Measurements from ENCODE around the gene SOCS1. TPM values are rescaled to one million over a fixed set of nuclear protein-coding genes. Genes with fewer than 3 reads are reported as not detected.

The SOCS1 gene
- total RNA-seq, 1 donor from 2014 or later = 1.6 TPM

- Histone ChIP-seq H3K9ac (no peak overlapping the region), H3K4me1 (peaks cover 5% of the 10 kb centered on the region), H2AFZ (replicated peaks) (no peak overlapping the region), H3K4me3 (no peak overlapping the region), H3K79me2 (ENCODE audit: low read depth) (no peaks in the 10 kb centered on the region), H3K4me2 (no peak overlapping the region), H3K27ac (no peak overlapping the region), H3K9me3 (ENCODE audit: low read depth) (no peaks in the 10 kb centered on the region), H3K27me3 (no peaks in the 10 kb centered on the region), H4K20me1 (ENCODE audit: low read depth) (no peaks in the 10 kb centered on the region), H3K36me3 (no peaks in the 10 kb centered on the region), H3F3A (ENCODE audit: low read depth) (no peaks in the 10 kb centered on the region)
- no peak for DNase-seq (ENCODE audit: low spot score)
- peaks cover 5% of the 10 kb centered on the region for H3K27me3 Mint-ChIP-seq (ENCODE audit: insufficient read depth, low read depth)
- H3K36me3 Mint-ChIP-seq = no peaks in the 10 kb centered on the region
- no peaks in the 10 kb centered on the region for H3K9me3 Mint-ChIP-seq
- no peak for TF ChIP-seq EZH2phosphoT487 (IDR thresholded peaks at IDR 0.05)
- TF ChIP-seq, protein P1, sequence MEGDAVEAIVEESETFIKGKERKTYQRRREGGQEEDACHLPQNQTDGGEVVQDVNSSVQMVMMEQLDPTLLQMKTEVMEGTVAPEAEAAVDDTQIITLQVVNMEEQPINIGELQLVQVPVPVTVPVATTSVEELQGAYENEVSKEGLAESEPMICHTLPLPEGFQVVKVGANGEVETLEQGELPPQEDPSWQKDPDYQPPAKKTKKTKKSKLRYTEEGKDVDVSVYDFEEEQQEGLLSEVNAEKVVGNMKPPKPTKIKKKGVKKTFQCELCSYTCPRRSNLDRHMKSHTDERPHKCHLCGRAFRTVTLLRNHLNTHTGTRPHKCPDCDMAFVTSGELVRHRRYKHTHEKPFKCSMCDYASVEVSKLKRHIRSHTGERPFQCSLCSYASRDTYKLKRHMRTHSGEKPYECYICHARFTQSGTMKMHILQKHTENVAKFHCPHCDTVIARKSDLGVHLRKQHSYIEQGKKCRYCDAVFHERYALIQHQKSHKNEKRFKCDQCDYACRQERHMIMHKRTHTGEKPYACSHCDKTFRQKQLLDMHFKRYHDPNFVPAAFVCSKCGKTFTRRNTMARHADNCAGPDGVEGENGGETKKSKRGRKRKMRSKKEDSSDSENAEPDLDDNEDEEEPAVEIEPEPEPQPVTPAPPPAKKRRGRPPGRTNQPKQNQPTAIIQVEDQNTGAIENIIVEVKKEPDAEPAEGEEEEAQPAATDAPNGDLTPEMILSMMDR (IDR thresholded peaks at IDR 0.05) = no peak
- no peak overlapping the region for H3K4me3 Mint-ChIP-seq
- H3K4me1 Mint-ChIP-seq = peaks cover 8% of the 10 kb centered on the region
- H3K27ac Mint-ChIP-seq = no peak overlapping the region
Observed at GRCh38 chr16:11207646-11208045, 48.4 kb downstream of the SOCS1 start.

DNA sequence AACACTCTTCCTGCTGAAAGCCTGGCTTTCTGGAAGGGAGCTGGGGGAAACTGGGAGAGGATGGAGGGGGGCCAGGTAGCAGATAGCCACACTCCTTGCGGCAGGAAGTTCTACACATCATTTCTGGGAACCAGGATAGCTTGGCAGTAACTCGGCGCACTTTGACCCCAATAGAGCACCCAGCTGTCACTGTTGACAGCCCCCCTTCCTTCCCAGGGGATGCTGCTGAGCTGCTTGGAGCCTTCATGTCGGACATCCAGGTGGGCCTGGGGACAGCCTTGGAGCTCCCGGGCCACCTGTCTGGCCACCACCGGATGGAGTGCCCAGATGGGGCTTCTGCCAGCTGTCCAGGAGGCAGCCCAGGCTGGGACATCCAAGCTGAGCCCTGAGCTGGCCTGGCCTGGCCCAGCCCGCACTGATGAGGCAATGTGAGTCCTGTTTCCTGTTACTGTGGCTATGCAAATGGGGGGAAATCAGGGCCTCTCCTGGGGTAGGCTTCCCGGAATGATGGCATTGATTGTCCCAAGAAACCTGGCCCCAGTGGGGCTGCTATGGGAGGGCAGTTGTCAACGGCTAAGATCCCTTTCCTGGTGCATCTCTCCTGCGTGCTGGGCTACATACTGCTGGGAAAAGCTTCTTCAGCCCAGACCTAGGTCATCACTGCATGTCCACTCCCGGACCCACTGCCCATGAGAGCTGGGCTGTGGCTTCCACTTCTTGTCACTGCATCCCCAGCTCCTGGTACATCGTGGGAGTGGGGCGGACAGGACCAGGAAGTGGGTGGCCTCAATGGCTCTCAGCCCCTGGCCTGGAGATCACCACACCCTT, 50.0 kb downstream of the SOCS1 start:
- H3K9me3 Mint-ChIP-seq = no peaks in the 10 kb centered on the region
- no peaks in the 10 kb centered on the region for H3K27me3 ChIP-seq
- no peaks in the 10 kb centered on the region for H3K36me3 Mint-ChIP-seq
- H3K27me3 Mint-ChIP-seq (ENCODE audit: insufficient read depth, low read depth) = peaks cover 13% of the 10 kb centered on the region
- no peak for TF ChIP-seq EZH2 (IDR thresholded peaks at IDR 0.05)
- TF ChIP-seq EZH2phosphoT487 (IDR thresholded peaks at IDR 0.05) = no peak
- TF ChIP-seq, protein P1 (IDR thresholded peaks at IDR 0.05) = no peak
- H3K9me3 ChIP-seq (ENCODE audit: low read depth) = no peaks in the 10 kb centered on the region
- H2AFZ ChIP-seq (replicated peaks) = no peak overlapping the region
- DNase-seq (ENCODE audit: low spot score) = no peak
- no peaks in the 10 kb centered on the region for H3F3A ChIP-seq (ENCODE audit: low read depth)
- H3K4me3 ChIP-seq = no peak overlapping the region
- no peak overlapping the region for H3K4me3 Mint-ChIP-seq
- no peak overlapping the region for H3K27ac Mint-ChIP-seq
- no peak overlapping the region for H3K9ac ChIP-seq
- no peaks in the 10 kb centered on the region for H3K36me3 ChIP-seq
- H3K4me2 ChIP-seq = no peak overlapping the region
- H3K4me1 Mint-ChIP-seq = peaks cover 20% of the 10 kb centered on the region
- no peak overlapping the region for H3K27ac ChIP-seq
- H3K4me1 ChIP-seq = peaks cover 17% of the 10 kb centered on the region
- H4K20me1 ChIP-seq (ENCODE audit: low read depth) = no peaks in the 10 kb centered on the region
- H3K79me2 ChIP-seq (ENCODE audit: low read depth) = no peaks in the 10 kb centered on the region

- no peaks in the 10 kb centered on the region for H3K36me3 Mint-ChIP-seq
- no peak overlapping the region for H2AFZ ChIP-seq (replicated peaks)
- H3K27ac ChIP-seq = no peak overlapping the region
- peaks cover 24% of the 10 kb centered on the region for H3K4me1 Mint-ChIP-seq
- no peak overlapping the region for H3K27ac Mint-ChIP-seq
- H3K4me1 ChIP-seq = peaks cover 25% of the 10 kb centered on the region
- H3K27me3 Mint-ChIP-seq (ENCODE audit: insufficient read depth, low read depth) = peaks cover 14% of the 10 kb centered on the region
- no peaks in the 10 kb centered on the region for H3K9me3 Mint-ChIP-seq
- H3K27me3 ChIP-seq = no peaks in the 10 kb centered on the region
- H4K20me1 ChIP-seq (ENCODE audit: low read depth) = no peaks in the 10 kb centered on the region
- TF ChIP-seq, protein P1 (IDR thresholded peaks at IDR 0.05) = no peak
- no peak for TF ChIP-seq EZH2phosphoT487 (IDR thresholded peaks at IDR 0.05)
- no peak for TF ChIP-seq EZH2 (IDR thresholded peaks at IDR 0.05)
- H3K79me2 ChIP-seq (ENCODE audit: low read depth) = no peaks in the 10 kb centered on the region
- no peaks in the 10 kb centered on the region for H3F3A ChIP-seq (ENCODE audit: low read depth)
- DNase-seq (ENCODE audit: low spot score) = no peak
- no peaks in the 10 kb centered on the region for H3K9me3 ChIP-seq (ENCODE audit: low read depth)
- no peak overlapping the region for H3K4me3 ChIP-seq
- no peak overlapping the region for H3K4me3 Mint-ChIP-seq
- no peak overlapping the region for H3K9ac ChIP-seq
- H3K4me2 ChIP-seq = no peak overlapping the region
- no peaks in the 10 kb centered on the region for H3K36me3 ChIP-seq
Observed at GRCh38 chr16:11205065-11205699, 50.8 kb downstream of the SOCS1 start.

All from neural progenitor cell (in vitro differentiated cells).